A549 (cell line): ENCODE data around the gene ARFIP1.

Experiments
- CEBPB ChIP-seq, 2 experiments: fragments of >200 bp in 1 of 2; sonication (Bioruptor Twin) in 1 of 2; formaldehyde crosslinking in 1 of 2; IDR thresholded peaks; 2 replicates each; pipeline ENCODE4 v1.6.1; 2012 to 2016
- CTCF ChIP-seq: fragments of >200 bp; sonication (Bioruptor Twin); formaldehyde crosslinking; IDR thresholded peaks from 3 replicates; pipeline ENCODE4 v1.5.1; 2016
- MAX ChIP-seq: IDR thresholded peaks from 2 replicates; pipeline ENCODE4 v1.6.1; 2012
- TF ChIP-seq, protein P1 (sequence below): fragments of 200-600 bp; sonication (generic); IDR thresholded peaks from 2 replicates; pipeline ENCODE4 v1.6.1; 2016; ENCODE audit warnings: antibody characterized with exemption, mild to moderate bottlenecking, moderate library complexity

- TF ChIP-seq, protein P1, sequence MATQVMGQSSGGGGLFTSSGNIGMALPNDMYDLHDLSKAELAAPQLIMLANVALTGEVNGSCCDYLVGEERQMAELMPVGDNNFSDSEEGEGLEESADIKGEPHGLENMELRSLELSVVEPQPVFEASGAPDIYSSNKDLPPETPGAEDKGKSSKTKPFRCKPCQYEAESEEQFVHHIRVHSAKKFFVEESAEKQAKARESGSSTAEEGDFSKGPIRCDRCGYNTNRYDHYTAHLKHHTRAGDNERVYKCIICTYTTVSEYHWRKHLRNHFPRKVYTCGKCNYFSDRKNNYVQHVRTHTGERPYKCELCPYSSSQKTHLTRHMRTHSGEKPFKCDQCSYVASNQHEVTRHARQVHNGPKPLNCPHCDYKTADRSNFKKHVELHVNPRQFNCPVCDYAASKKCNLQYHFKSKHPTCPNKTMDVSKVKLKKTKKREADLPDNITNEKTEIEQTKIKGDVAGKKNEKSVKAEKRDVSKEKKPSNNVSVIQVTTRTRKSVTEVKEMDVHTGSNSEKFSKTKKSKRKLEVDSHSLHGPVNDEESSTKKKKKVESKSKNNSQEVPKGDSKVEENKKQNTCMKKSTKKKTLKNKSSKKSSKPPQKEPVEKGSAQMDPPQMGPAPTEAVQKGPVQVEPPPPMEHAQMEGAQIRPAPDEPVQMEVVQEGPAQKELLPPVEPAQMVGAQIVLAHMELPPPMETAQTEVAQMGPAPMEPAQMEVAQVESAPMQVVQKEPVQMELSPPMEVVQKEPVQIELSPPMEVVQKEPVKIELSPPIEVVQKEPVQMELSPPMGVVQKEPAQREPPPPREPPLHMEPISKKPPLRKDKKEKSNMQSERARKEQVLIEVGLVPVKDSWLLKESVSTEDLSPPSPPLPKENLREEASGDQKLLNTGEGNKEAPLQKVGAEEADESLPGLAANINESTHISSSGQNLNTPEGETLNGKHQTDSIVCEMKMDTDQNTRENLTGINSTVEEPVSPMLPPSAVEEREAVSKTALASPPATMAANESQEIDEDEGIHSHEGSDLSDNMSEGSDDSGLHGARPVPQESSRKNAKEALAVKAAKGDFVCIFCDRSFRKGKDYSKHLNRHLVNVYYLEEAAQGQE: no peak
- no peak for TF ChIP-seq CTCF
- TF ChIP-seq CEBPB (IDR thresholded peaks at IDR 0.05): no peak
- TF ChIP-seq MAX: no peak
Observed at GRCh38 chr4:152896811-152897210, 117.1 kb downstream of the ARFIP1 start.
